GM18517 (cell line): Measurements from ENCODE around the gene DSTN.

Source experiments
- ATAC-seq: cut with Tn5 transposase; IDR thresholded peaks from one replicate; pipeline ENCODE4 v1.9.1; 2021; ENCODE audit warnings: mild to moderate bottlenecking, moderate library complexity; ENCODE audit not compliant: unreplicated experiment

Gene DSTN

DNA sequence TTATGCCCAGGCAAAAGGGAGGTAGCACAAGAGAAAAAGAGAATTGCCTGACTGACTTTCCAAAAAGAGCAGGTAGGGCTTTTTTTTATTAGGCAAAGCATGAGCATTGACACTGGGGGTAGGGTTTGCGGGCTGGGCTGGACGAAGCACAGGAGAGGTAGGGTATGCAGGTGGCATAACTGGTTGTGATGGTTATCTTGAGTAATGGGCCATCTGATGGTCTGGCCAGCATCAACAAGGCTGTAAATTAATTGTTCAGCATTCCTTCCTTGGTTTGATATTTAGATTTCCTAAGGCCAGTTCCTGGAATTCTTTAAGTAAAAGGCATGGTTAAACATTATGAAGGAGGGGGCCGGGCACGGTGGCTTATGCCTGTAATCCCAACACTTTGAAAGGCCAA, 24.7 kb upstream of the DSTN start:
- ATAC-seq, result no peak

DNA sequence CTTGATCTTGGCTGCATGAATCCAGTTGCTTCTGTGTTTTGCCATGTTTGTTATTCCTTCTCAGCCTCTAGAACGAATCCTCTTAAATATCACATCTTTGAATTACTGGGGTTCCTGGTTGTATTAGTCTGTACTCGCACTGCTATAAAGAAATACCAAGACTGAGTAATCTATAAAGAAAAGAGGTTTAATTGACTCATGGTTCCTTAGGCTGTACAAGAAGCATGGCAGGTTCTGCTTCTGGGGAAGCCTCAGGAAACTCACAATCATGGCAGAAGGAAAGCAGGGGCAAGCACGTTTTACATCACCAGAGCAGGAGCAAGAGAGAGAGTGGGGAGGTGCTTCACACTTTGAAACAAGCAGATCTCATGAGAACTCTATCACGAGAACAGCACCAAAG, 20.7 kb upstream of the DSTN start:
- no peak for ATAC-seq

DNA sequence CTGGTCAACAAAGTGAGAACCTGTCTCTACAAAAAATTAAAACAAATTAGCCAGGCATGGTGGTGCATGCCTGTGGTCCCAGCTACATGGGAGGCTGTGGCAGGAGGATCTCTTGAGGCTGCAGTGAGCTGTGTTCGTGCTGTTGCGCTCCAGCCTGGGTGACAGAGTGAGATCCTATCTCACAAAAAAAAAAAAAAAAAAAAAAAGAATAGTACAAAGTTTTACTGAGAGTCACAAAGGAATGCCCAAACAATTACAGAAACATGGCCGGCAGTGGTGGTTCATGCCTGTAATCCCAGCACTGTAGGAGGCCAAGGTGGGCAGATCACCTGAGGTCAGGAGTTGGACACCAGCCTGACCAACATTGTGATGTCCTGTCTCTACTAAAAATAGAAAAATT, 14.8 kb upstream of the DSTN start:
- no peak for ATAC-seq

DNA sequence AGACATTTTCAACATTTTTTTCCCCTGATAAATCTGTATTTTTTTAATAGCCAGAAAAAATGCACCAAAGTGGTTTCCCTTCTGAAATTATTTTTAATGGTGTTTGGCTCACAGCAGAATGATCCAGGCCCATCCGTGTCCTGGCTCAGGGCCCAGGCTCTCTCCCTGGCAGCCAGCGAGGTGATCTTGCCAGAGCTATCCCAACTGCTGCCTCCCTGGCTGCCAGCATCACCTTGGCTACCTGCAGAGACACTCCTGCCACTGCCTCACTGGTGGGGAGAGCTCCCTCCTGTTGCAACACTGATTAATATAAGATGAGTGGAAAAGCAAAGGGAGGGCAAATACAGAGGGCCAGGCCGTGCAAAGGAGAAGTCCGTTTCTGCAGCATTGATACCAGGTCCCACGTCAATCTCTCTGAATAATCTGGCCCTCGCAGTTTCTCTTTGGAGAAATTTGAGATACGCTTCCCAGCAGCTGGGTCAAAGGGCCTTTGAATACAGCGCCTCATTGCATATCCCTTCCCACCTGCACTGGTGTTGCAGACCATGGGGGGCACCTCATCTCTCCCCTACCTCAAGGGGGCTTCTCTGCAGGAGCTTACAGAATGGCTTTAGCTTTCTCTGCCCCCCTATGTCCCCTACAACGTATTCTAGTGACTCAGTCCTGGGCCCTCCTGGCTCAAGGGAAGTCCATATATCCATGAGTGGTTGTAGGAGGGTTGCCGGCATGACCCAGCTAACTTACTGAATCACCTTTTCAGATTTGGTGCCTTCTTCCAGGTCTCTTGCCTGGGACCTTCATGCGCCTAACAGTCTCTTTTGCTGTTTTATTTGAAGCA, 12.8 kb upstream of the DSTN start:
- ATAC-seq, result no peak

DNA sequence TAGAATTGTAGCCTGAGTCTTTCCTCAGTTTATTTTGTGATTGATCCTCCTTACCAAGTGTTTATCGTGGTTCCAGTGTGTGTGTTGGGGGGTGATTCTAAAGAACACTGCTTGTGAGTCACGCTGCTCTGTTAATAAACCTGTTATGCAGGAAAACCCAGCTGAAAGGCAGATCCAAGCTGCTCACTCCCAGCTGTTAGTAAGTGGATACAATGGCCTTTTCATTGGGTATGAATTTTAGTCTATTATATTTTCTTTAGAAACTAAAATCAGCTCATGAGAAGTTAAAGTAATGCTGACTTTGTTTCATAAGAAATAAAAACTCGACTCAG, 12.2 kb upstream of the DSTN start:
- no peak for ATAC-seq

DNA sequence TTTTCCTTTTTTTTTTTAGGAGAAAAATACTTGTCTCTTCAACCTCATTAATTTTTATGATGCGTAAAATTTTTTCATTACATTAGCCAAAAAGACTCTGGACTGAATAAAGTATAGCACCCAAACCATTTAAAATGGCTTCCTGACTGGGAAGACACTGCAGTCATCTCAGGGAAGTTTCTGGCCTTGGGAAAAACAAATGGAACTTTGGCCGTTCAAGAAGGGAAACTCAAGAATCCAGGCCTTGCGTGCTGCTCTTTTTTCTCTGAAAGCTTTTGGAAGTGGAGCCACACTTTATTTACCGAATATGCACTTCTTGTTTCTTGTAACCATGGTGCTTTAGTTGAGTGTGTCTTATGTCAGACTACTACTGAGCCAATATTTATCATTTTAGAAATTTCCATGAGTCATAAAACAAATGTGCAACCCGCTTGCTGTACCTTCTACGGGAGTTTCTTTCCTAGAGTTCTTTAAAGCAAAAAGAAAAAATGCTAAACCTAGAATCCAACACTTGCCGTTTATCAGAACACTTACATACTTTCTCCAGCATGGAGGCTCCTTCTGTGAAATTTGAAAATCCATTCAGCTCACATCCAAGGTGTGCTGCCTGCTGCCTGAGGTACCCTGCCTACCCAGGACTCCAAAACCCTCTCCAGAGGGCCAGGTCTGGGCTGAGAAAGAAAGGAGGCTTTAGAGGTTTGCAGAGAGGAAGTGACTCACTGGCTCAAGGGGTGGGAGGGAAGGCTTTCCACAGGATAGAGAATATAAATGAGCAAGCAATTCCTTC, 11.5 kb upstream of the DSTN start:
- no peak for ATAC-seq

DNA sequence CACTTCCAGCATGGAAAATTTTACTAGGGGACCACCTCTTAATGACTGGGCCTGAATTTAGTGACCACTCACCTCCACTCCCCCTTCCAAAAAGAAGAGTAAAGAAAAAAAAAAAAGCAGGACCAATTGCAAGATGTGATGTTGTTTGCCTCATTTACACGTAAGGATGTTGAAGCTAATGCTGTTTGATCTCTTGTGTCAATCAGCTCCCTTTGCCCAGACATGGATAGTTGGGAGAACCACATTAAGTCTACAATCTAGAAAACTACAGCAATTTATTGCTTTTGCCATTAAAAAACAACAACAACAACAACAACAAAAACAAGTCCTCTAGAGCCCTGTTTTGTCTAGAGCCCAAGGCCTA, 11.0 kb upstream of the DSTN start:
- no peak for ATAC-seq

DNA sequence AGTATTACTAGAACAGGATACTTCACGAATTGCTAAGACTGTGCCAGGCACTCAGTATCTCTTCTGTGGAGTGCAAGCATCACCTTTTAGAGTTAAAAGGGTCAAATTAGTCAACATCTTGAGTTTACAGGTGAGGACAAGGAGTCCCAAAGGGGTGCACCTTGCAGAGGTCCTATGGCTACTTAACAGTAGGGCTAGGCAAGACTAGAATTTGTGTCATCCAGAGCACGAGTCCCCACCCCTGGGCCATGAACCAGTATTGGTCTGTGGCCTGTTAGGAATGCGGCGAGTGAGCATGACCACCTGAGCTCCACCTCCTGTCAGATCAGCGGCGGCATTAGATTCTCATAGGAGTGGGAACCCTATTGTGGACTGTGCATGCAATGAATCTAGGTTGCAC, 10.5 kb upstream of the DSTN start:
- no peak for ATAC-seq

DNA sequence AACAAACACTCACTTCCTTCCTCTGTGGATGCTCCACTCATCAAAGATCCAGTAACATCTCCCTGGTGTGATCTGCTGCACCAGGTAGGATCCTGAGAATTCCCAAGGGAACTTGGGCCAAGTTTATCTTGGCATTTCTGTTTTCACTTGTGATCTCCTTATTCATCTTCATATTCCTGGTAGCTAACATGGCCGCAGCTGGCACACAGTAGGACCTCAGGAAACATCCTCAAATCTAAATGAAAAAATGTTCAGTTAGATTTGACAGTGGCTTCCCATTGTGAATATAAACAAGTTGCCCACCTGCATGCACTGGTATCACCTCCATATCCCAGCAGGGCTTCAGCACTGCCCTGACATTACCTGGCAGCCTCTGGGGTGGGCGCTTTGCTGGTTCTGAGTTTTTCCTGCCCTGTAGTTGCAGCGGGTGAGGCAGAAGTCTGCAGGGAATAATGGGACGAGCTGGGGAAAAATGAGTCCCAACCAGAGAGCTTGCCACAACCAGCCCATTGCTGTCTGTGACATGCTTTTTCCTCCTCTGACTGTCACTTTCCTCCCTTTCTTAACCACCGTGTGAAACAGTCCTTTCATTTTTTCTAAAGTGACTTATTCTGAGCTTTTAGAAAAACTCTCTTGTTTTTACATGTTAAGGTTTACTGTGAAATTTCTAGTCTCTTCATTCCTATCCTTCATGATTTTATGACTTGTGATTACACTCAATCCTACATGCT, 9.4 kb upstream of the DSTN start:
- no peak for ATAC-seq

DNA sequence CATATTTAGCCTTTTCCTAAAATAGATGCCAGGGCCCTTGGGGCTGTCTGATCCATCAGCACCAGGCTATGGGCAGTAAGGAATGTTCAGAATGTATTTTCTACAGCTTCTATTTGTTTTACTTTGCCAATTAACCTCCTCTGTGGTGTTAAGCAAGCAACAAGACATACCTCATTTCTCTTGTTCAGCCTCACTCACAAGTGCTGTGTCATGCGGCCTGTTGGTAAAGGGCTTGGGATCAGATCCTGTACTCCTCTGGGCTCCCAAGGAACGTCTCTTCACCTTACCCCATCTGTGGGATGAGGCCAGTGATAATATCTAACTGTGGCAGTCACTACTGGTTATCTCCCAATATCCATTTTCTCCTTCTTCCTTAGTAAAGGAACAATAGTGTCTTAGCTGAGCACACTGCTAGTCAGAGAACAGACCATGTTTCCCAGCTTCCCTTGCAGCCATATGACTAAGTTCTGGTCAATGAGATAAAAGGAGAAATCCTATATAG, 7.0 kb upstream of the DSTN start:
- ATAC-seq, result no peak

DNA sequence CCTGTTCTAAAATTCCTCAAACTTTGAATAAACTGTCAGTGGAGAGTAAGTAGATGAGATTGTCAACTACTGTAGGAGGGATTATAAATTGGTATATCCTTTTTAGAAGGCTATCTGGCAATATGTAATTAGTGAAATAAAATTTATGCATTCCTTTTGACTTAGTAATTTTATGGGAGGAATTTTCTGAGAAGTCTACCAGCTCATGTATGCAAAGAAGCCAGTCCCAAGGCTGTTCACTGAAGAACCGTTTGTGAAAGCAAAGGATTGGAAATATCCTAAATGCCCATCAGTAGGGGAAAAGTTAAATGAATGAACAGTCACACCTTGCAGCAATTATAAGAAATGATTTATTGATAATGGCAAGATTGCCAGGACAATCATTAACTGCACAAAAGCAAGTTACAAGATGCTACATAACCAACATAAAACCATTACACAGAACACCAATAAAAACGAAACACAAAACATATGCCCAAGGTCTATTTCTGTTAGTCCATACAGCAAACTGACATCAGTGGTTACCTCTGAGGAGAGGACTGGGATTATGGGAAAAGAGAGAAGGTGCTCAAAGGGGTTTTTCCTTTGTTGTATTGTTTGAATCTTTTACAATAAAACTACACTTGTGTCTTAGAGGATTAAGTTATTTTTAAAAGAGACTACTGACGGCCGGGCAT, 4.6 kb upstream of the DSTN start:
- no peak for ATAC-seq

DNA sequence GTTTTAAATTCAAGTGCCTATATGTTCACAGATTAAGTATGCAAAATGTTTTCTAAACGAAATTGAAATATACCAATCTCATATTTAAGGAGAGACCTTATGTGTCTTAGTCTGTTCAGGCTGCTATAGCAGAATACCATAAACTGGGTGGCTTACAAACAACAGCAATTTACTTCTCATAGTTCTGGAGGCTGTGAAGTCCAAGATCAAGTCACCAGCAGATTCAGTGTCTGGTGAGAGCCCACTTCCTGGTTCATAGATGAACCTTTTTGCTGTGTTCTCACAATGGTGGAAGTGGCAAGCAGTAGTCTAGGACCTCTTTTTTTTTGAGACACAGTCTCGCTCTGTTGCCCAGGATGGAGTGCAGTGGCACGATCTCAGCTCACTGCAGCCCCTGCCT, 3.5 kb upstream of the DSTN start:
- no peak for ATAC-seq

DNA sequence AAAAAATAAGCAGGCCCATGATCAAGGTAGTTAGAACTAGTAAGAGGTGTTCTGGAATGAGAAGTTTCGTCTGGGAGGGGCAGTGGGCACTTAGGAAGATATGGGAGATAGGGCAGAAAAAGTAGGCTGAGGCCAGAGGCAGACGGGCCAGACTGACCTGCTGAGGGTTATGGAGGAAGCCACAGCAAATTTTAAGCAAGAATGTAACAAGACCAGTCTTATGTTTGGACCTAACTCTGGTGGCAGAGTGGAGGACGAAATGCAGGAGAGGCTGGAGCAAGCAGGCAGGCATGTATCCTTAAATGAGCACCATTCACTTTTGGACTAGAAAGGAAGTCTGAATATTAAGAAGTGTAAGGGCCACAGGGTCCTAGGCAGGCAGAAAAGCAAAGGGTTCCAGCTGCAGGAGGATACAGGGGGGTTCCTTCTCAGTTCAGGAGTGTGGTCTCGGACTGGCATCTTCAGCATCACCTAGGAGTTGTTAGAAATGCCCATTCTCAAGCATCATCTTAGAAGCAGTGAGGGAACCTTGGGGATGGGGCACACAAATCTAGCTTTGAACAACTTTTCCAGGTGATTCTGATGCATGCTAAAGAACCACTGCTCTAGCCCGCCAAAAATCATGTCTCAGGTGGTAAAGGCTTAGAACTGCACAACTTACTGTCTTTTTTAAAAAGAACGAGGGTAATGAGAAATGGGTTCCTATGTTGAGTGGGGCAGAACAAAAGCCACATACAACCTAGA, 1.7 kb upstream of the DSTN start:
- no peak for ATAC-seq

DNA sequence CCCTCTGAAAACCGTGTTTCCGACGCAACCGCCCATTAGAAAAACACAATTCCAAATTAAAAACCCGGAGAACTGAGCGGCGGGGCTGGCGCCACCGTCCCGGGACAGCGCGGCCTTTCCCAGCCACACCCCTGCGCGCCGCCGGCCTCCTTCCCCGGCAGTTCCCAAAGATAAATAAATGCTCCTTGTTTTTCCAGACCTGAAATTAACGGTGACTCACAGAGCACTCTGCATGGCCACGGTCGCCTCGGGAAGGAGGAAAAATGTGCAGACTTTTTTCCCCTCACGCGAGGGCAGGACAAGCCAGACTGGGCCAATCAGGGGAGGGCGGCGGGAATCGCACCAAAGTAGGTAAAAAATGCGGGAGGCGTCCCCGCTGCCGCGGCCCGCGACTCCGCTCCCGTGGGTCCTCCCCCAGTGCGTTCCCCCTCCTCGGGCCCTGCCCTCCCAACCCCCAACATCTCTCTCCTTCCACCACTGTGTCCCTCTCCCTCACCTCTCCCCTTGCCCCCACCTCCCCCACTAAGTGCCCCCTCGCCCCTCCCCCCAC, 828 bp upstream of the DSTN start:
- no peak for ATAC-seq

DNA sequence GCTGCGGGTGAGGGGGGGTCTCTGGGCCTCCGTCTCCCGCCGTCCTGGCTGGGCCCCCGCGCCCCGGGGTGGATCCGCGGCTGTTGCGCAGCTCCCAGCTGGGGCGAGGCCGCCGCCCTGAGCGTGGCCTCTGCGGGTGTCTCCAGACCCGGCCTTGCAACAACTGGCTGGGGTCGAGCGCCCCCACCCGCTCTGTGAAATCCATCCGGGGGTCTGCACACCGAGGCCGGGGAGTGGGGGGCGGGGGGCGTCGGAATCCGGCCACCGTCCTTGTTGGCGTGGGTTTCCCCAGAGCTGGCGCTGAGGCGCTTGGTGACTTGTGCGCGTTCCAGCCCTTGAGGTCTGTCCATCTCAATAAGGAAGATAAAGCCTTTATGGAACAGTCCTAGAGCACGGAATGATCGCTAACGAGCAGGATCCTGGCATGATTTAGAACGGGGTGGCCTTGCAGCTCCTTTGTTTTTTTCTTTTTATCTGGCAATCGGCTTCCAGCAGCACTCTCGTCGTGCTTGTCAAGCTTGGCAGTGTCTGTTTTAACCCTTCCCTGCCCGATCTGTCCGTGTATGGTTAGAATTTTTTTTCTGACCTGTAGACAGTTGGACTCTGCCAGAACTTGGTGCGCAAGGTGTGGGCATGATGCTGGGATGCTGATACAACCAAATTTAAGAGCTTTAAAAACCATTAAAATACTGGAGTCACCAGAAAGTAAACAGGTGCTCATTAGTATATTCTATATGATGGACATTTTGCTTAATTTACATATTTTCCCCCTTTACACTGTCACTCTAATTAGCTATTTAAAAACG, 675 bp downstream of the DSTN start:
- ATAC-seq, result peak; percentile 55

DNA sequence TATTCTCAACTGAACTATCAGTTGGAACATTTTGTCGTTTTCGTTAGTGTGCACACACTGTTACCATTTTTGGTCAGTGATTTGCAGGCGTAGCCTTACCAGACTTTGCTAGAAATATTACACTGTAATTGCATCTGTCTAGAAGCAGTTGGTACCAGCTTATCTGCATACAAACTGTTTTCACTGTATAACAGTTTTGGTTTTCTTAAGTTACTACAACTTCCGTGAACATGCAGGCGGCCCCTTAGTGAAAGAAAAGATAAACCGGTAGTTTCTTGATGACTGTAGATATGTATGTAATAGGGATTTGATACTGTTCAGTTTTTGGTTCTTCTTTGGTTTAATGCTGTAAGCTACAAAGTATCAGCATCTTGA, 1.3 kb downstream of the DSTN start:
- no peak for ATAC-seq

DNA sequence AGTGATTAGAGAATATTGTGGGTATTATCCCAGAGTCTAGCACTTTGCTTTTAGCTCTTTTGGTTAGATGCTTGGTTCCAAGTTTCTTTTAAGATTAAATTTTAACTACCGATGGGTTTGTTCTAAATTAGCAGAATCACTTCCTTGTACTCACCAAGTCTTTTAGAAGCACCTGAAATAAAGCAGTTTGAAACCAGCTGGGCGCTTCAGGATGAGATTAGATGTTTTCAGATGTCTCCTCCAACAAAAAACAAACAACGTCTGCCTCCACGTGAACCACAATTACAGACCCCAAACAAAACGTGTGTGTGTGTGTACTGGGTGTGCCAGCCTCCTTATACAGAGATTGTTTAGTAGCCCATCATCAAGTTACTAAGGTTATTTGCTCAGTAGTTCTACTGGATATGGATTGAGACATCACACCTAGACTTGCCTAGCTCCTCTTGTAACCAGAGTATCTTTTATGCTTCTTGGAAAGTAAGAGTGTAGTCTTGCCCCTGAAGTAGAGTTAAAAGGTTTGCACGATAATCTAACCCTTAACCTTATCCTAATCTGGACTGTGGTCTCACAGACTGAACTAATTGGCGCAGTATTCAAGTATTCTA, 2.3 kb downstream of the DSTN start:
- ATAC-seq, result no peak

DNA sequence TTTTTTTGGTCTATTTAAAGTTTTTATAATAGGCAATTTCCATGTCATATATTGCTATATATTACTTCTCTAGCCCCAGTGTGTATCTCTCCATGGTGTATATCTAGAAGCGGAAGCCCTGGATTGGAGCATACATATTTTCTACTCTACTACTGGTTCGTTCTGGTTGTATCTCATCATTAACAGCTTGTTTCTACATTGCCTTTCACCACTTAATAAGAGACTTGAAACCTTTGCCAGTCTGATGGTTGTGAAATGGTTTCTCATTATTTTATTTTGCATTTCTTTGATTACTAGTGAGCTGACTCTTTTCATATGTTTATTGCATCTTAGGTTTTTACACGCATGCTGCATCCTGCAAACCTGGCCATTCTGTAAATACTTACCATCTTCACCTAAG, 3.6 kb downstream of the DSTN start:
- no peak for ATAC-seq

DNA sequence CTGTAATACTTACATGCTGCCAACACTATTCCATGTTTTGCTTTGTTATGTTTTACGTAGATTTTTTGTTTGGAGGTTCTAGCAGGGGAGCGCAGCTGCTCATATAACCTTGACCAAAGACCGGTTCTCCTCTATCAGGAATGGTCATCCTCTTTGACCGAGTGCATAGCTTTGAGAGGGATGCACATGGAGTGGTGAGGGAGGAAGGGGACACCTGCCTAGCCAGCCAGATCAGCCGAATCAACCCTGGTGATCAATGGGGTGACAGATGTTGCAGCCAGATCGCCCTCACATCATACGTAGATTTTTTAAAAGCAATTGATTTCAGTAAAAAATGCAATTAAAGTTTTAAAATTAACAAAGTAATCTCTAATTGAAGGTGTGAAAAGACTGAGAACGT, 6.3 kb downstream of the DSTN start:
- no peak for ATAC-seq
